CD4-positive, alpha-beta T cell treated with Interleukin-2 at 100 ng/mL for 4 hours (primary cell): Measurements from ENCODE around the gene PPP1R3F.
"Not testable (repeated sequence)": the region's sequence is repeated elsewhere in the genome, so short reads cannot be mapped to it uniquely, and the experiment has no call there.

Experiments
- DNase-seq: peaks from one replicate; pipeline ENCODE4 v3.0.0-alpha.2; 2020; ENCODE audit warnings: low spot score

The PPP1R3F gene

GRCh38 chrX:49276207-49276606 is 6.6 kb downstream of the PPP1R3F start:
- DNase-seq: no peak

GRCh38 chrX:49276671-49277534 is 7.3 kb downstream of the PPP1R3F start:
- peak; percentile 45 for DNase-seq

DNA sequence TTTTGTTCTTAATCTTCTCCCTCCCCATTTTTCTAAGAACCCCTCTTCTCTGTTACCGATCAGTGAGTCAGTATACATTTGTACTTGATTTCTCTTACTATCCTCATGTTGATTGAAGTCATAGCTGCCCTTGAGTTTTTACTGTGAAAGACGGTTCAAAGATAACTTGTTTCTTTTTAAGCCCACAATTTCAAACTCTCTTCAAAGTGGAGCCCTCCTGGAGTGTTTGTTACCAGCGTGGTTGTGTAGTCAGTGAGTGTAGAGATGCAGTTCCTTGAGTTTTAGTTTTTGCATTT is 7.9 kb downstream of the PPP1R3F start:
- DNase-seq: peak; percentile 68

DNA sequence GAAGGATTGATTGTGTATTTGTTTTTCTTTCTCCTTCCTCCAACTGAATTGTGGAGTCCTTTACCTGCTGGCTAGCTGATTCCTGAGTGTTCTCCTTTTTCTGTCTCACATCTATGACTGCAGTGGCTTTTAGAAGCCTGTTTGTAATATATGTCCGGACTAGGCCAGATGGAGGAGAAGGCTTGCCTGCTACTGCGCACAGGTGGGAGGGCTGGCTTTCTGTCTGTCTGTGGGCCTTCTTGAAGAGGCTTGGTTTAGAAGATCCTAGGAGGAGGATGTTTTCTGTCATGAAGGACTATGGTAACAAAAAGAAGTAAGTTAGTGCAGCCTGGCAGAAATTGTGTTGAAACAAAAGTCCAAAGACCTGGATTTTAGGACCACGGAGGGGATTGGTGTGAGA is 8.5 kb downstream of the PPP1R3F start:
- no peak for DNase-seq

DNA sequence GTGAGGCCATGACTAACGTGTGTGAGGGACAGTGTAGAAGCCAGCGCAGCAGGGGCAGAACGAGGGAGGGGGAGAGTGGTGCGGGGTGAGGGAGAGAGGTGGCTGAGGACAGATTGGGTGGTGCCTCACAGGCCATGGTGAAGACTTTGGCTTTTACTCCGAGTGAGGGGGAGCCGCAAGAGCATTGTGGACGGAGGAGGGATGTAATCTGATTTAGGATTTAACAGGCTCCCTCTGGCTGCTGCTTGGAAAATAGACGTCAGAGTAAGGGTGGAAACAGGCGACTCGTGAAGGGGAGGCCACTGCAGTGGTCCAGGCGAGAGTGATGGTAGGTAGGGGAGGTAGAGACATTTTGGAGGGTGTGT is 13.0 kb downstream of the PPP1R3F start:
- no peak for DNase-seq

DNA sequence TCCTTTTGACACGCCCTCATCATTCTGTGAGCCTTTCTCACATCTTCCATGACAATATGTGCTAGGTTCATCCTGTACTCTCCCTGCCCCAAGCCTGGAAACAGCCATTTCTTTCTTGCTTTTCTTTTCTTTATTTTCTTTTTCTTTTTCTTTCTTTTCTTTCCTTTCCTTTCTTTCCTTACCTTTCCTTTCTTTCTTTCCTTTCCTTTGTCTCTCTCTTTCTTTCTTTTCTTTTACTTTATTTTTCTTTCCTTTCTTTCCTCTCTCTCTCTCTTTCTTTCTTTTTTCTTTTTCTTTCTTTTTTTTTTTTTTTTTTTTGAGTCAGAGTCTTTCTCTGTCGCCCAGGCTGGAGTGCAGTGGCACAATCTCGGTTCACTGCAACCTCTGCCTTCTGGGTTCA is 14.6 kb downstream of the PPP1R3F start:
- no peak for DNase-seq

GRCh38 chrX:49286136-49286535 is 16.5 kb downstream of the PPP1R3F start:
- no peak for DNase-seq

GRCh38 chrX:49286581-49286980 is 17.0 kb downstream of the PPP1R3F start:
- DNase-seq: no peak

- no peak for DNase-seq
Measured at GRCh38 chrX:49287665-49288064, 18.1 kb downstream of the PPP1R3F start.

DNA sequence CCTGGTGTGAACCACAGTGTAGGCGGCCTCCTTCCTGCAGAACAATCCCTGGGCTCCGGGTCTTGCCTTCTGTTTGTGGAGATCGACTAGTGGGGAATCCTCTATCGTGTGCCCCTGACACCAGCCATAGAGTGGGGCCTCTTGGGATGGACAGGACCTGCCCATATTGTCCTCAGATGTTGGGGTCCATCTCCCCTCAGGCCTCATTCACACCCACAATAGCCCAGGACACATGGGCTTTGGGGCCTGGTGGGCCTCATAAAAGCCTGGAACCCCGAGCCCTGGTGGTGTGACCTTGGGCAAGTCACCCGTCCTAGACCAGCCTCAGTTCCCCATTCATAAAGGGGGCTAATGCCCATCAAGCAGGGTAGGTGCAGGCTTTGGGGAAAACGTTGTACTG is 20.6 kb downstream of the PPP1R3F start:
- no peak for DNase-seq

DNA sequence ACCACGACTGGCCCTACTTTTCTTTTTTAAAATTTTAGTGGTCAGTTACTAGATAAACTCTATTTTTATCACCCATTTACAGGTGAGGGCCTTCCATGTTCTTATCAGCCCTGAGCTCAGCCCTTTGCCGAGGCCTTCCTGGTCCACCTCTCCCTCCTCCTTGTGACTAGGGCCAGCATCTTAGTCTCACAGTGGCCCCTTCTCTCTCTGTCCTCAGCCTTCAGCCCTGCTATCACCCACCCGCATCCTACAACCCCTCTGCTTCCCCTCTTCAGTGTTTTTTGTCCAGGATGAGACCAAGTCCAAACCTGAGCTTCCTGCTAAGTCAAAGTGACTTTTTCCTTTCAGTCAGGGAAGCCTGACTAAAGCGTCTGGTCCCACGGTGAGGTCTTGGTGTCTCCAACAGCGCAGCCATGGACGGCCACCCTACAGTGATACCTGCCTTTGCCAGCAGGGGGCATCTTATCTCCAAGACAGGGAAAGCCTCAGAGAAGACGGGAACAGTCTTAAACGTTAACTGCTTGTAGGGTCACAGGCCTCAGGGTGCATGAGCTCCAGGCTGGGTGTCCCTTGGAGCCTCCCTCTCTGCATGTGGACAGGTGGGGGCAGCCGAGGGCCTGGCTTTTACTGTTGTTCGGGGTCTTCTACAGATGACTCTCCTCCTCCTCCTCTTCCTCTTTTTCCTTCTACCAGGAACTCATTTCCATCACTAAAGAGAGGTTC is 22.2 kb downstream of the PPP1R3F start:
- DNase-seq: peak; percentile 73

- DNase-seq: no peak
Measured at GRCh38 chrX:49292400-49293362, 23.1 kb downstream of the PPP1R3F start.

- DNase-seq: not testable (repeated sequence)
Measured at GRCh38 chrX:49299293-49299692, 29.7 kb downstream of the PPP1R3F start.

- no peak for DNase-seq
Measured at GRCh38 chrX:49300703-49301102, 31.1 kb downstream of the PPP1R3F start.

DNA sequence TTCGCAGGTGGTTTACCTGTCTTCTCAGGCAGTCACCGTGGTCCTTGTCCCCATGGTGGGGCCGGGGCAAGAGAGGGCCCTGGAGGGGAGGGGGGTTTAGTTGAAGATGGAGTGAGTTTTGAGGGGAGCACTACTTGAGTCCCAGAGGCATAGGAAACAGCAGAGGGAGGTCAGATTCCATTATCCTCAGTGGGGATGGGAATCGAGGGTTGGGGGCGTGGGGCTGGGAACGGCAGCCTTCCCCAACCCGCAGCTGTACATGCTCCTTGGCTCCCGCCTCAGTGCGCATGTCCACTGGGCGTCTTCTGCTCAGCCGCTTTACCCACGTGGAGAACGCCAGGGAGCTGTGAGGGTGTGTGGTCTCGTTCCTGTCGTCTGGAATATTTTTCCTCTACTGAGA is 33.8 kb downstream of the PPP1R3F start, which contains the start of gene GAGE10:
Gene GAGE10, plus strand, starts transcription at position 301 of the 400 bp plus-strand sequence. CDS start 1,214 bp downstream, outside the sequence.
- DNase-seq: no peak

GRCh38 chrX:49307775-49308174 is 38.2 kb downstream of the PPP1R3F start:
- not testable (repeated sequence) for DNase-seq

DNA sequence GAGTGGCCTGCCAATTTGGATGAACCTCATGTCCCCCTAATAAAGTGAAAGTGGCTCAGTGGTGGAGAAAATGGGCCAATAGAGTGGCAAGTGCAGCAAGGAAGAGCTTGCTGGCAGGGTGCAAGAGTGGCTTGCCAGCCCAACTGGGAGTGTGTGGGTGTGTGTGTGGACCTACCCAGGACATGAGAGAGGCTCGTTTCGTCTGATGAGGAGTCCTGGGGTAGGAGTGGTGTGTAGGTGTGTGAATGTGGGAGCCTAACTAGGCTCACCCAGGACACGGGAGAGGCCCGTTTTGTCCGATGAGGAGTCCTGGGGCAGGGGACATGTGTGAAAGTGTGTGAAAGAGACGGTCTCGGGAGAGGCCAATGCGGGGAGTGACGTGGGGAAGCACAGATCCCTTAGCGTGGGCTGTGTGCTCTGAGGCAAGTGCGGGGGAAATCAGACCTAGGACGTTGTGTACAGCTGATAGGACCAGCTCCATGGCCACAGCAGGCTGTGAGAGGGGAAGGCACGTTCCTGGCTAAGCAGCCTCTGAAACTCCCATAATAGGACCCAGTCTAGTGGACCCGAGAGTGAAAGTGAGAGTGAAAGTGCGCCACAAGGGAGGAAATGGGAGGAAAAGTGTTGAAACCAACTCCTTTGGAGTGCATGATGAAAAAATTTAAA is 39.1 kb downstream of the PPP1R3F start:
- peak; percentile 27 for DNase-seq

GRCh38 chrX:49309401-49309981 is 39.9 kb downstream of the PPP1R3F start:
- peak; percentile 31 for DNase-seq

DNA sequence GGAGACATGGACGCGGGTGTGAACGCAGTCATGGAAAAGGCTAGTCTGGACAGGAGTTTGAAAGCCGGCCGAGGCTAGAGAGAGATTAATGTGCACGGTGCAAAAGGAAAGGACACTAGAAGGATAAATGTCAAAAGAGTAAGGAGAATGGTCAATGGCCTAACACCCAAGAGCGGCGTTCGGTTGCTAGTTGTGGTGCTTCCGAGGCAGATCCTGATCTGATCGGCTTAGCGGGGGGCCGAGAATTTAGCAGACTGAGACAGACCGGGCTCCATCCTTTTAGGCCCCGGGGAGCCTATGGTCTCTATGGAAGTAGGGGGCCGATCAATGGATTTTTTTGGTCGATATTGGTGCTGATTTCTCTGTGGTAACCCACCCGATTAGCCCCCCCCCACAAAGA is 40.8 kb downstream of the PPP1R3F start:
- DNase-seq: no peak

- DNase-seq: no peak
Measured at GRCh38 chrX:49312176-49312575, 42.6 kb downstream of the PPP1R3F start.

- no peak for DNase-seq
Measured at GRCh38 chrX:49316085-49316484, 46.5 kb downstream of the PPP1R3F start.
